K562 (cell line): ENCODE results near the gene FBXO48. TPM values are rescaled to one million over a fixed set of nuclear protein-coding genes. Genes with fewer than 3 reads are reported as not detected.

Source experiments
- ATAC-seq: fragments of 200-7000 bp; cut with Tn5 transposase; 3 replicates; pipeline ENCODE4 v1.9.1; 2020; ENCODE audit warnings: moderate library complexity
- BruUV-seq: library from RNA; stranded (reverse); fragments of 400-500 nt; replicated peaks from 2 replicates; lab custom pipeline; 2021; lab: Mats Ljungman, UMichigan
- CTCF ChIA-PET: fragments of 300-600 bp; formaldehyde crosslinking; extraction: SDS; loops from one replicate; lab custom pipeline; 2021; ENCODE audit warnings: low intra/inter-chr PET ratio; lab: Yijun Ruan, JAX
- POLR2A ChIA-PET: fragments of 300-600, 350-650 bp; sonication (Branson Sonifier 250); formaldehyde crosslinking; extraction: SDS; loops from one replicate; lab custom pipeline; 2021; ENCODE audit warnings: antibody characterized with exemption, inconsistent platforms; lab: Yijun Ruan, JAX
- DNase-seq, 4 experiments: peaks; one replicate each; pipeline versions ENCODE4 v3.0.0 to v3.0.0-alpha.2; 2011 to 2018; ENCODE audit warnings: low spot score in 3 of 4, mixed read lengths in 3 of 4; ENCODE audit errors: extremely low read depth in 1 of 4
- FAIRE-seq: peaks from 2 replicates; lab custom pipeline; 2011; peaks lifted over from hg19 to GRCh38; lab: Jason Lieb, UNC
- H2AFZ ChIP-seq: 2 replicates; pipeline ENCODE4 v1.6.0; 2011; ENCODE audit warnings: low read depth, low read length, control low read depth, inconsistent platforms
- H3K27ac ChIP-seq: fragments of 200-600 bp; 3 replicates; pipeline ENCODE4 v1.8.0; 2011; ENCODE audit warnings: low read depth, mild to moderate bottlenecking, control low read depth, inconsistent platforms, low read length, moderate library complexity, mixed read lengths; ENCODE audit errors: extremely low read depth
- H3K27me3 ChIP-seq, 2 experiments: fragments of 300-600 bp in 1 of 2; 2 replicates in 1 of 2; 3 replicates in 1 of 2; pipeline versions ENCODE4 v1.6.0 to v1.8.0; 2011; ENCODE audit warnings: inconsistent platforms in 2 of 2, low read length in 2 of 2, mild to moderate bottlenecking in 1 of 2, mixed read lengths in 1 of 2, moderate library complexity in 1 of 2; ENCODE audit not compliant: control insufficient read depth in 2 of 2, insufficient read depth in 2 of 2
- H3K36me3 ChIP-seq: fragments of 300-600 bp; 3 replicates; pipeline ENCODE4 v1.8.0; 2011; ENCODE audit warnings: mild to moderate bottlenecking, low read length, inconsistent platforms; ENCODE audit not compliant: control insufficient read depth, insufficient read depth
- H3K4me1 ChIP-seq, 2 experiments: fragments of 200-600 bp in 1 of 2; replicated peaks in 1 of 2; 2 replicates in 1 of 2; 3 replicates in 1 of 2; pipeline versions ENCODE4 v1.5.1 to v1.8.0; 2011; ENCODE audit warnings: inconsistent platforms in 2 of 2, low read length in 2 of 2, mild to moderate bottlenecking in 1 of 2, mixed read lengths in 1 of 2, moderate library complexity in 1 of 2; ENCODE audit not compliant: control insufficient read depth in 2 of 2, insufficient read depth in 2 of 2
- H3K4me2 ChIP-seq: 2 replicates; pipeline ENCODE4 v1.6.1; 2011; ENCODE audit warnings: low read length, control low read depth, inconsistent platforms, mixed read lengths; ENCODE audit not compliant: insufficient read depth
- H3K4me3 ChIP-seq: fragments of 200-600 bp; sonication (generic), shearing (Covaris generic); 2 replicates; pipeline ENCODE4 v1.5.1; 2016; ENCODE audit warnings: control low read depth, inconsistent platforms
- H3K79me2 ChIP-seq: fragments of 200-600 bp; 3 replicates; pipeline ENCODE4 v1.8.0; 2011; ENCODE audit warnings: low read length, inconsistent platforms; ENCODE audit not compliant: control insufficient read depth, insufficient read depth
- H3K9ac ChIP-seq, 2 experiments: 2 replicates each; pipeline versions ENCODE4 v1.6.0 to v1.6.1; 2011; ENCODE audit warnings: low read depth in 2 of 2, low read length in 2 of 2, control low read depth in 1 of 2, inconsistent platforms in 1 of 2, mild to moderate bottlenecking in 1 of 2, mixed read lengths in 1 of 2; ENCODE audit not compliant: insufficient read depth in 1 of 2
- H3K9me1 ChIP-seq: one replicate; pipeline ENCODE4 v1.6.0; 2011; ENCODE audit warnings: inconsistent platforms, mild to moderate bottlenecking, low read length, moderate library complexity; ENCODE audit not compliant: control insufficient read depth, insufficient read depth
- H3K9me3 ChIP-seq: replicated peaks from 2 replicates; pipeline ENCODE4 v1.5.1; 2011; ENCODE audit warnings: low read depth, low read length, inconsistent platforms; ENCODE audit not compliant: control insufficient read depth, insufficient read depth
- H4K20me1 ChIP-seq: replicated peaks from 2 replicates; pipeline ENCODE4 v1.6.1; 2011; ENCODE audit warnings: low read length, inconsistent platforms, mixed read lengths; ENCODE audit not compliant: control insufficient read depth, insufficient read depth
- ARHGAP35 ChIP-seq: fragments of 450-650 bp; IDR thresholded peaks from 2 replicates; pipeline ENCODE4 v1.6.1; 2018; ENCODE audit not compliant: partially characterized antibody
- C11orf30 ChIP-seq: fragments of 450-650 bp; IDR thresholded peaks from 2 replicates; pipeline ENCODE4 v1.6.1; 2016; ENCODE audit warnings: low read depth, mild to moderate bottlenecking
- NFE2 ChIP-seq: IDR thresholded peaks from 2 replicates; pipeline ENCODE4 v1.6.1; 2014; ENCODE audit warnings: antibody characterized with exemption, low read depth
- TFAP4 ChIP-seq: sonication (generic); formaldehyde crosslinking; IDR thresholded peaks from 2 replicates; pipeline ENCODE4 v1.8.0; 2022; ENCODE audit warnings: missing genetic modification reagents, mild to moderate bottlenecking, moderate library complexity, borderline replicate concordance
- WGBS: fragments of 100-300 bp; shearing (Covaris generic); methylation state at CpG from one replicate; pipeline ENCODE4 v1.1.6; 2016; ENCODE audit warnings: low coverage, mixed read lengths; ENCODE audit not compliant: insufficient coverage; ENCODE audit errors: missing lambda C conversion rate; 5-methylcytosine and 5-hydroxymethylcytosine counted together
- in situ Hi-C: fragments of 300-500 bp; cut with MboI; formaldehyde crosslinking; loops from 4 replicates; pipeline ENCODE4 v1.15.0; 2018; ENCODE audit warnings: inconsistent platforms, mixed read lengths
- intact Hi-C: fragments of 100-400 bp; cut with micrococcal nuclease; formaldehyde crosslinking; loops from 2 replicates; pipeline ENCODE4 v1.14.2; 2022
- polyA plus RNA-seq, 8 experiments: library from polyadenylated mRNA; depleted of rRNA in 4 of 8; stranded (reverse) in 5 of 8; unstranded in 3 of 8; fragments of >200 nt; fragmentation: Nextera tagmentation in 2 of 8; fragmentation: Illumina TruSeq in 1 of 8; extraction: Ambion mirVana in 2 of 8; extraction: Trizol in 1 of 8; gene quantifications; 2 replicates each; pipeline versions ENCODE4 v1.2.1 to v1.2.3, GENCODE V29; 2011 to 2014; ENCODE audit warnings: inconsistent platforms in 1 of 8, missing spikeins in 1 of 8
- total RNA-seq, 7 experiments: library from RNA; depleted of rRNA in 6 of 7; stranded (reverse); fragments of >200 nt in 6 of 7; fragmentation: Illumina TruSeq in 2 of 7; extraction: Trizol in 2 of 7; gene quantifications; 2 replicates each; pipeline versions ENCODE4 v1.2.1 to v1.2.3, GENCODE V29; 2011 to 2021; ENCODE audit warnings: low replicate concordance in 1 of 7

The FBXO48 gene
- total and polyA plus RNA-seq, 9 of the 15 experiments (the other 6 are each of a cell fraction or from before 2014, with no cell fraction given): 0.36 to 1.8 (median 0.73) TPM

DNA sequence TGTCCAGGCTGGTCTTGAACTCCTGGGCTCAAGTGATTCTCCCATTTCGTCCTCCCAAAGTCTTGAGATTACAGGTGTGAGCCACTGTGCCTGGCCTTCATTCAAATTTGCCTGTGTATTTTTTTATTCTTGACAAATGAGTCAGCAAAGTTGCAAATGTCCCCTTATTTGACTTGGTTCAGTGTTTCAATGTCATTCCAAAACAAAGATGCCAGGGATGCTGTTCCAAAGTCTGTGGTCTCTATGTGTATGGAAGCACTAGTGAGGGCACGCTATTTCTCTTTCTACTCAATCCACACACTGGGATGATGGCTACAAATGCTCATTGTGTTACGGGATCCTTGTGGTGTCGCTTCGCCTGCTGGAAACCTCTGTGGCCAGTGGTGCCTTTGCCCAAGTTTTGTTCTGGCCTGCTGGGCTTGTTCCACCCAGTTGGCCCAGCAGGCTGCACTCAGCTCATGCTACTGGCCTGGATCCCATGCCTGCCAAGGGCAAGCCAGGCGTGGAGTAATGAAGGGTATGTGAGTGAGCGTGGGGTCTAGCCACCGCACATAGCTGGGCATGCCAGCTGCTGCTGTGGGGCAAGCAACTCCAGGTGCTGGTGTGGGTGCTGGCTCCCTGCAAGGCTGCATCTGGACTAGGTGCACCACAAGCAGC, 35.6 kb downstream of the FBXO48 start:
- Histone ChIP-seq H4K20me1 (no peaks in the 10 kb centered on the region), H3K9me1 (no peaks in the 10 kb centered on the region), H3K4me2 (no peak overlapping the region), H3K9ac (no peak overlapping the region), H3K36me3 (no peaks in the 10 kb centered on the region), H3K79me2 (no peaks in the 10 kb centered on the region), H3K27me3 (no peaks in the 10 kb centered on the region; a peak in 1 of 5 replicates), H3K27ac (no peak overlapping the region), H3K4me1 (peaks cover 23 to 38% of the 10 kb centered on the region in 2 experiments), H2AFZ (no peak overlapping the region), H3K4me3 (no peak overlapping the region), H3K9me3 (no peaks in the 10 kb centered on the region)
- no peak for DNase-seq
- FAIRE-seq: no peak
- peak; percentile 30; the same call in 1 of the 2 replicates for TF ChIP-seq C11orf30
- no peak for TF ChIP-seq ARHGAP35
- no peak for TF ChIP-seq TFAP4 (CRISPR knock-in tag)
- TF ChIP-seq NFE2: peak; percentile 39
- ChIA-PET CTCF (no interaction called here), POLR2A (interaction anchor here (1.1 kb wide), 1 partner anchor 11 kb away, joined by 4 read pairs; no protein-coding TSS in a partner anchor)
- BruUV-seq: no TSS peak
- no peak for ATAC-seq
- intact Hi-C loops: no loop called here
- in situ Hi-C loops: no loop called here
- 71% methylated on average over 8 of the region's 8 CpGs for WGBS
